Measurements from ENCODE around the gene ZNF385B. TPM values are rescaled to one million over a fixed set of nuclear protein-coding genes. Genes with fewer than 3 reads are reported as not detected.

ZNF385B gene
- total RNA-seq, 1 experiment from 2014 or later: 0.28 TPM

DNA sequence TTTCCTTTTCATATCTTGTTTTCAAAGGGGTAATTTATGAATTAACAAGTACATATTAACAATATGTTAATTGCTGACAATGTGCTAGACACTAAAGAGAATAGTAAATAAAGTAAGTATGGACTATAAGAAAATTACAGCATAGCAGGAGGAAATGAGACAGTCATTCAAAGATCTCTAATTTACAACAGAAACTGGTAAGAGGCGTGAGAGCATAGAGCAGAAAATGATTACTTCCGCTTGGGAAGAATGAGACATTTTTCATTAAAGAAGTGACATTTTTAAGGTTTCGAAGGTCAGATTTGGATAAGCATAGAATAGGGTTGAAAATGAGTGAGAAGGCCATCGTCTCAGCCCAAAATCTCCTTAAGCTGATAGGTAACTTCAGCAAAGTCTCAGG, 412.4 kb downstream of the ZNF385B start:
- H3K27ac ChIP-seq (ENCODE audit: low read length): no peak overlapping the region
- no peaks in the 10 kb centered on the region for H3K27me3 ChIP-seq (ENCODE audit: control insufficient read depth, insufficient read depth, low read length)
- no peak overlapping the region for H3K4me3 ChIP-seq (ENCODE audit: low read depth in 2 of 2, low read length in 2 of 2)
- in situ Hi-C loops (cut with HindIII; ENCODE audit: low pct_unique_long_range_greater_than_20kb, low sequenced_read_pairs): no loop called here
- BruUV-seq (replicated peaks): no TSS peak
- TF ChIP-seq, protein P1, sequence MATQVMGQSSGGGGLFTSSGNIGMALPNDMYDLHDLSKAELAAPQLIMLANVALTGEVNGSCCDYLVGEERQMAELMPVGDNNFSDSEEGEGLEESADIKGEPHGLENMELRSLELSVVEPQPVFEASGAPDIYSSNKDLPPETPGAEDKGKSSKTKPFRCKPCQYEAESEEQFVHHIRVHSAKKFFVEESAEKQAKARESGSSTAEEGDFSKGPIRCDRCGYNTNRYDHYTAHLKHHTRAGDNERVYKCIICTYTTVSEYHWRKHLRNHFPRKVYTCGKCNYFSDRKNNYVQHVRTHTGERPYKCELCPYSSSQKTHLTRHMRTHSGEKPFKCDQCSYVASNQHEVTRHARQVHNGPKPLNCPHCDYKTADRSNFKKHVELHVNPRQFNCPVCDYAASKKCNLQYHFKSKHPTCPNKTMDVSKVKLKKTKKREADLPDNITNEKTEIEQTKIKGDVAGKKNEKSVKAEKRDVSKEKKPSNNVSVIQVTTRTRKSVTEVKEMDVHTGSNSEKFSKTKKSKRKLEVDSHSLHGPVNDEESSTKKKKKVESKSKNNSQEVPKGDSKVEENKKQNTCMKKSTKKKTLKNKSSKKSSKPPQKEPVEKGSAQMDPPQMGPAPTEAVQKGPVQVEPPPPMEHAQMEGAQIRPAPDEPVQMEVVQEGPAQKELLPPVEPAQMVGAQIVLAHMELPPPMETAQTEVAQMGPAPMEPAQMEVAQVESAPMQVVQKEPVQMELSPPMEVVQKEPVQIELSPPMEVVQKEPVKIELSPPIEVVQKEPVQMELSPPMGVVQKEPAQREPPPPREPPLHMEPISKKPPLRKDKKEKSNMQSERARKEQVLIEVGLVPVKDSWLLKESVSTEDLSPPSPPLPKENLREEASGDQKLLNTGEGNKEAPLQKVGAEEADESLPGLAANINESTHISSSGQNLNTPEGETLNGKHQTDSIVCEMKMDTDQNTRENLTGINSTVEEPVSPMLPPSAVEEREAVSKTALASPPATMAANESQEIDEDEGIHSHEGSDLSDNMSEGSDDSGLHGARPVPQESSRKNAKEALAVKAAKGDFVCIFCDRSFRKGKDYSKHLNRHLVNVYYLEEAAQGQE (IDR thresholded peaks at IDR 0.05; ENCODE audit: insufficient read depth in 1 of 2, low read depth in 2 of 2, low read length in 1 of 2): no peak
- no peak for TF ChIP-seq SIN3A (IDR thresholded peaks at IDR 0.05; ENCODE audit: borderline replicate concordance, insufficient read depth, low read depth, low read length)
- TF ChIP-seq, protein P2, sequence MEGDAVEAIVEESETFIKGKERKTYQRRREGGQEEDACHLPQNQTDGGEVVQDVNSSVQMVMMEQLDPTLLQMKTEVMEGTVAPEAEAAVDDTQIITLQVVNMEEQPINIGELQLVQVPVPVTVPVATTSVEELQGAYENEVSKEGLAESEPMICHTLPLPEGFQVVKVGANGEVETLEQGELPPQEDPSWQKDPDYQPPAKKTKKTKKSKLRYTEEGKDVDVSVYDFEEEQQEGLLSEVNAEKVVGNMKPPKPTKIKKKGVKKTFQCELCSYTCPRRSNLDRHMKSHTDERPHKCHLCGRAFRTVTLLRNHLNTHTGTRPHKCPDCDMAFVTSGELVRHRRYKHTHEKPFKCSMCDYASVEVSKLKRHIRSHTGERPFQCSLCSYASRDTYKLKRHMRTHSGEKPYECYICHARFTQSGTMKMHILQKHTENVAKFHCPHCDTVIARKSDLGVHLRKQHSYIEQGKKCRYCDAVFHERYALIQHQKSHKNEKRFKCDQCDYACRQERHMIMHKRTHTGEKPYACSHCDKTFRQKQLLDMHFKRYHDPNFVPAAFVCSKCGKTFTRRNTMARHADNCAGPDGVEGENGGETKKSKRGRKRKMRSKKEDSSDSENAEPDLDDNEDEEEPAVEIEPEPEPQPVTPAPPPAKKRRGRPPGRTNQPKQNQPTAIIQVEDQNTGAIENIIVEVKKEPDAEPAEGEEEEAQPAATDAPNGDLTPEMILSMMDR (IDR thresholded peaks at IDR 0.05): no peak
- no peak for TF ChIP-seq POLR2AphosphoS5 (IDR thresholded peaks at IDR 0.05; ENCODE audit: low read depth, low read length)
- no peak for TF ChIP-seq TCF7L2 (IDR thresholded peaks at IDR 0.05; ENCODE audit: low read depth, low read length)
- no peaks in the 10 kb centered on the region for H3K36me3 ChIP-seq (ENCODE audit: control insufficient read depth, insufficient read depth, low read length)
- H3K4me1 ChIP-seq (ENCODE audit: control insufficient read depth, insufficient read depth, low read length): no peaks in the 10 kb centered on the region
- CTCF ChIA-PET: no interaction called here
- ATAC-seq (no peak), DNase-seq (ENCODE audit: low read depth, low spot score) (no peak)
- POLR2A ChIA-PET: no interaction called here
- no peaks in the 10 kb centered on the region for H3K9me3 ChIP-seq (ENCODE audit: control insufficient read depth, insufficient read depth, low read depth, low read length)
- intact Hi-C loops (cut with micrococcal nuclease; ENCODE audit: unreplicated experiment): no loop called here

DNA sequence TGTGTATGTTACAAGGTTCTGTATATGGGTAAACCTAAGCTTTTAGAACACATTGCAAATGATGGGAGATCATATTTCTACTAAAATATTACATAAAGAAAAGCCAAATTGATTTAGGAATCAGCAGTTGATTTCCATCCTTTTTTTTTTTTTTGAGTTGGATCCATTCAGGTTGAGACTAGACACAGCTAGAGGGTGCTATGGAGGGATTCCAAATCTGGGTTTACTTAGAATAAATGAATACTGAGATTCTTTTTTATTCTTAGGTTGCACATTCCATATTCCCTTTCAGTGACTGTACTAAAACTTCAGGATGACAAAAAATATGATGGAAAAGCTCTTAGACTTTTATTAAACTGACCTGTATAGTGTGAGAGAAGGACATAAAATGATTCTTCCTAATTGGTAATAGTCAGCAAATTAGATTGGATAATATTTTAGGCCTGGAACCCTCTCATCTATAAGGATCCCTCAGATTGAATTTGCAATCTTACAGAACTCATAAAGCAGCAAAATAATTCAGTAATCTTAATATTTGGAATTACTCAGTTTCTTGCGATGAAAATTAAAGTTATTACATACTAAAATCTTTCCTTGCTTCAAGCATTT, 413.5 kb downstream of the ZNF385B start:
- H3K4me3 ChIP-seq (ENCODE audit: low read depth in 2 of 2, low read length in 2 of 2): no peak overlapping the region
- no peak for ATAC-seq
- no peak overlapping the region for H3K27ac ChIP-seq (ENCODE audit: low read length)
- BruUV-seq (replicated peaks): no TSS peak
- ChIA-PET CTCF (no interaction called here), POLR2A (no interaction called here)
- DNase-seq (ENCODE audit: low read depth, low spot score): no peak
- in situ Hi-C loops (cut with HindIII; ENCODE audit: low pct_unique_long_range_greater_than_20kb, low sequenced_read_pairs): no loop called here
- no peaks in the 10 kb centered on the region for H3K4me1 ChIP-seq (ENCODE audit: control insufficient read depth, insufficient read depth, low read length)
- no peaks in the 10 kb centered on the region for H3K36me3 ChIP-seq (ENCODE audit: control insufficient read depth, insufficient read depth, low read length)
- TF ChIP-seq SIN3A (IDR thresholded peaks at IDR 0.05; ENCODE audit: borderline replicate concordance, insufficient read depth, low read depth, low read length) (no peak), TCF7L2 (IDR thresholded peaks at IDR 0.05; ENCODE audit: low read depth, low read length) (no peak), POLR2AphosphoS5 (IDR thresholded peaks at IDR 0.05; ENCODE audit: low read depth, low read length) (no peak)
- TF ChIP-seq, protein P1 (IDR thresholded peaks at IDR 0.05; ENCODE audit: insufficient read depth in 1 of 2, low read depth in 2 of 2, low read length in 1 of 2): no peak
- TF ChIP-seq, protein P2 (IDR thresholded peaks at IDR 0.05): no peak
- H3K9me3 ChIP-seq (ENCODE audit: control insufficient read depth, insufficient read depth, low read depth, low read length): no peaks in the 10 kb centered on the region
- no peaks in the 10 kb centered on the region for H3K27me3 ChIP-seq (ENCODE audit: control insufficient read depth, insufficient read depth, low read length)
- intact Hi-C loops (cut with micrococcal nuclease; ENCODE audit: unreplicated experiment): no loop called here

Data from Panc1 (cell line).